A549 (cell line): ENCODE results near the gene TRAF3. TPM values are rescaled to one million over a fixed set of nuclear protein-coding genes. Genes with fewer than 3 reads are reported as not detected.

ENCODE experiments used
- ATAC-seq, 2 experiments: fragments of 200-7000 bp in 1 of 2; fragments of >200 bp in 1 of 2; cut with Nextera tagmentation in 1 of 2; cut with Tn5 transposase in 1 of 2; 3 replicates each; pipeline versions ENCODE4 v1.8.0 to v1.9.1; 2018 to 2020; ENCODE audit warnings: mild to moderate bottlenecking in 1 of 2, moderate library complexity in 1 of 2
- CTCF ChIA-PET: fragments of 300-600 bp; sonication (Branson Sonifier 250); formaldehyde crosslinking; extraction: SDS; loops from one replicate; lab custom pipeline; 2021; ENCODE audit warnings: antibody characterized with exemption, inconsistent platforms; lab: Yijun Ruan, JAX
- POLR2A ChIA-PET: fragments of 350-600 bp; formaldehyde crosslinking; extraction: SDS; loops from one replicate; lab custom pipeline; 2021; ENCODE audit warnings: antibody characterized with exemption, inconsistent platforms; lab: Yijun Ruan, JAX
- DNase-seq, 2 experiments: peaks; one replicate each; pipeline versions ENCODE4 v3.0.0 to v3.0.0-alpha.2; 2011 to 2016; ENCODE audit warnings: low read depth in 1 of 2, low spot score in 1 of 2
- FAIRE-seq: peaks from 2 replicates; lab custom pipeline; 2011; peaks lifted over from hg19 to GRCh38; lab: Jason Lieb, UNC
- H3K27ac ChIP-seq, 2 experiments: fragments of >200 bp; sonication (Bioruptor Twin); formaldehyde crosslinking; 3 replicates each; pipeline ENCODE4 v1.5.1; 2016 to 2017
- H3K4me1 ChIP-seq: fragments of >200 bp; sonication (Bioruptor Twin); formaldehyde crosslinking; 3 replicates; pipeline ENCODE4 v1.6.1; 2016
- H3K4me2 ChIP-seq: fragments of >200 bp; sonication (Bioruptor Twin); formaldehyde crosslinking; 3 replicates; pipeline ENCODE4 v1.6.1; 2016
- H3K4me3 ChIP-seq: fragments of >200 bp; sonication (Bioruptor Twin); formaldehyde crosslinking; 3 replicates; pipeline ENCODE4 v1.5.1; 2016
- H3K9me3 ChIP-seq: fragments of >200 bp; sonication (Bioruptor Twin); formaldehyde crosslinking; 3 replicates; pipeline ENCODE4 v1.6.1; 2016
- CBX2 ChIP-seq: fragments of 200-600 bp; sonication (generic); IDR thresholded peaks from 2 replicates; pipeline ENCODE4 v1.6.1; 2016; ENCODE audit warnings: low read depth, mild to moderate bottlenecking, borderline replicate concordance
- CBX8 ChIP-seq: fragments of 200-600 bp; sonication (generic); IDR thresholded peaks from 2 replicates; pipeline ENCODE4 v1.6.1; 2016
- CEBPB ChIP-seq, 2 experiments: fragments of >200 bp in 1 of 2; sonication (Bioruptor Twin) in 1 of 2; formaldehyde crosslinking in 1 of 2; IDR thresholded peaks; 2 replicates each; pipeline ENCODE4 v1.6.1; 2012 to 2016
- CHD2 ChIP-seq: fragments of 150-350 bp; IDR thresholded peaks from 2 replicates; pipeline ENCODE4 v1.6.1; 2014; ENCODE audit warnings: low read length; ENCODE audit not compliant: partially characterized antibody
- EHF ChIP-seq: fragments of 250-450 bp; sonication (Bioruptor Pico); IDR thresholded peaks from 2 replicates; pipeline ENCODE4 v1.5.0; 2020; ENCODE audit warnings: mild to moderate bottlenecking
- EHMT2 ChIP-seq: fragments of 200-600 bp; sonication (generic); IDR thresholded peaks from 2 replicates; pipeline ENCODE4 v1.6.1; 2016; ENCODE audit warnings: antibody characterized with exemption, low read depth, mild to moderate bottlenecking, moderate library complexity
- EP300 ChIP-seq, 2 experiments: fragments of >200 bp; sonication (Bioruptor Twin); formaldehyde crosslinking; IDR thresholded peaks; 2 replicates in 1 of 2; 3 replicates in 1 of 2; pipeline ENCODE4 v1.6.1; 2016 to 2017
- ESRRA ChIP-seq: fragments of 150-350 bp; IDR thresholded peaks from 2 replicates; pipeline ENCODE4 v1.6.1; 2014; ENCODE audit warnings: mild to moderate bottlenecking, low read length, borderline replicate concordance
- FOSB ChIP-seq: fragments of 250-450 bp; sonication (Bioruptor Pico); IDR thresholded peaks from 2 replicates; pipeline ENCODE4 v1.5.0; 2020; ENCODE audit warnings: mild to moderate bottlenecking, moderate library complexity
- FOXS1 ChIP-seq: fragments of 250-450 bp; sonication (Bioruptor Pico); IDR thresholded peaks from 2 replicates; pipeline ENCODE4 v1.5.0; 2020; ENCODE audit warnings: mild to moderate bottlenecking, moderate library complexity
- HDAC2 ChIP-seq: fragments of 200-600 bp; sonication (generic); IDR thresholded peaks from 2 replicates; pipeline ENCODE4 v1.6.1; 2016
- HES2 ChIP-seq: fragments of >200 bp; sonication (Bioruptor Twin); formaldehyde crosslinking; IDR thresholded peaks from 2 replicates; pipeline ENCODE4 v1.6.1; 2016
- HMGXB4 ChIP-seq: fragments of 250-450 bp; sonication (Bioruptor Pico); IDR thresholded peaks from 2 replicates; pipeline ENCODE4 v1.5.0; 2021; ENCODE audit warnings: mild to moderate bottlenecking, moderate library complexity, borderline replicate concordance
- HOXB13 ChIP-seq: fragments of 250-450 bp; sonication (Bioruptor Pico); IDR thresholded peaks from 2 replicates; pipeline ENCODE4 v1.5.0; 2020; ENCODE audit warnings: low read depth, mild to moderate bottlenecking, moderate library complexity
- HOXB5 ChIP-seq: fragments of 250-450 bp; sonication (Bioruptor Pico); IDR thresholded peaks from 2 replicates; pipeline ENCODE4 v1.5.0; 2020; ENCODE audit warnings: mild to moderate bottlenecking, moderate library complexity
- JUN ChIP-seq, 2 experiments: fragments of >200 bp; sonication (Bioruptor Twin); formaldehyde crosslinking; IDR thresholded peaks; 2 replicates in 1 of 2; 3 replicates in 1 of 2; pipeline ENCODE4 v1.6.1; 2016 to 2017
- JUNB ChIP-seq: fragments of >200 bp; sonication (Bioruptor Twin); formaldehyde crosslinking; IDR thresholded peaks from 2 replicates; pipeline ENCODE4 v1.6.1; 2016
- KDM5A ChIP-seq: fragments of 200-600 bp; sonication (generic); IDR thresholded peaks from 2 replicates; pipeline ENCODE4 v1.6.1; 2016; ENCODE audit warnings: antibody characterized with exemption, mild to moderate bottlenecking
- MAFK ChIP-seq: fragments of 450-650 bp; IDR thresholded peaks from 2 replicates; pipeline ENCODE4 v1.6.1; 2014; ENCODE audit not compliant: partially characterized antibody
- MAZ ChIP-seq: fragments of 150-350 bp; IDR thresholded peaks from 2 replicates; pipeline ENCODE4 v1.6.1; 2014; ENCODE audit warnings: antibody characterized with exemption, low read depth, low read length, borderline replicate concordance
- NPAS2 ChIP-seq: fragments of 250-450 bp; sonication (Bioruptor Pico); IDR thresholded peaks from 2 replicates; pipeline ENCODE4 v1.8.0; 2022; ENCODE audit warnings: mild to moderate bottlenecking, moderate library complexity, borderline replicate concordance
- PHF8 ChIP-seq: fragments of 200-600 bp; sonication (generic); IDR thresholded peaks from 2 replicates; pipeline ENCODE4 v1.6.1; 2016; ENCODE audit warnings: low read depth, mild to moderate bottlenecking, antibody characterized with exemption, moderate library complexity, borderline replicate concordance
- RAD21 ChIP-seq, 2 experiments: fragments of >200 bp in 1 of 2; sonication (Bioruptor Twin) in 1 of 2; formaldehyde crosslinking in 1 of 2; IDR thresholded peaks in 1 of 2; conservative IDR thresholded peaks in 1 of 2; 2 replicates in 1 of 2; 3 replicates in 1 of 2; pipeline ENCODE4 v1.6.1; 2012 to 2018; ENCODE audit warnings: inconsistent platforms in 1 of 2
- TP53 ChIP-seq: fragments of 250-450 bp; sonication (Bioruptor Pico); IDR thresholded peaks from 2 replicates; pipeline ENCODE4 v1.5.0; 2021; ENCODE audit warnings: mild to moderate bottlenecking, moderate library complexity
- ZC3H11A ChIP-seq: fragments of 450-650 bp; IDR thresholded peaks from 2 replicates; pipeline ENCODE4 v1.6.1; 2014; ENCODE audit warnings: antibody characterized with exemption, mild to moderate bottlenecking
- ZNF302 ChIP-seq: fragments of 250-450 bp; sonication (Bioruptor Pico); IDR thresholded peaks from 2 replicates; pipeline ENCODE4 v1.9.0; 2021; ENCODE audit warnings: inconsistent platforms, mild to moderate bottlenecking, moderate library complexity
- ZSCAN20 ChIP-seq: fragments of 250-450 bp; sonication (Bioruptor Pico); IDR thresholded peaks from 2 replicates; pipeline ENCODE4 v1.8.0; 2022; ENCODE audit warnings: mild to moderate bottlenecking, moderate library complexity
- WGBS: methylation state at CpG from one replicate; pipeline ENCODE4 v1.1.6; 2017; ENCODE audit errors: missing lambda C conversion rate; 5-methylcytosine and 5-hydroxymethylcytosine counted together
- polyA plus RNA-seq, 4 experiments: library from polyadenylated mRNA; depleted of rRNA in 3 of 4; stranded (reverse); fragments of >200 nt; fragmentation: RNase III in 1 of 4; extraction: RNeasy Plus Mini Kit Qiagen cat#74134 plus additional on column Dnase treatment in 1 of 4; gene quantifications; 2 replicates in 3 of 4; 3 replicates in 1 of 4; pipeline ENCODE4 v1.2.3, GENCODE V29; 2011 to 2017

The TRAF3 gene
- polyA plus RNA-seq, 2 of the 4 experiments (the other 2 are of a cell fraction), result 20.2 to 25.5 TPM

DNA sequence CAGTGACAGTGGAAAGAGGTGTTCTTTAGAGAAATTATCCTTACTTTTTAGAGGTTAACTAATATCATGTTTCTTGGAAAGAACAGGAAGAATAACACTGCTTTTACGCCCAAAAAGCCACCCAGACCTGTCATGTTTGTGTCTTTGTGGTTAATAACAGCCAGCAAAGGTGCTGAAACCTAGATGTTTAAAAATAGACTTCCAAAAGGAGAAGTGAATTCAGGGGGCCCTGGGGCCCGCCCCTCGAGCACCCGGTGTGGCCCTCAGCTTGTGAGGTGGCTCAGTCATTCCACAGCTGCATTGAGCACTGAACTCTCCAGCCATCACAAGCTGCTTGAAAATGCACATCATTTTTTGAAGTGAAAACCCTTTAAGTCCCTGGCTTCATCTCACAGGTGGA lies 124.4 kb downstream of the TRAF3 start:
- CTCF ChIA-PET, result no interaction called here
- no peaks in the 10 kb centered on the region for H3K9me3 ChIP-seq
- H3K4me2 ChIP-seq, result no peak overlapping the region
- no peak for FAIRE-seq
- TF ChIP-seq ESRRA (no peak), HOXB5 (CRISPR knock-in tag) (no peak), MAZ (no peak), JUN (IDR thresholded peaks at IDR 0.05) (no peak), EP300 (IDR thresholded peaks at IDR 0.05) (no peak), PHF8 (no peak), RAD21 (conservative IDR thresholded peaks at IDR 0.05 in 1 of 2, IDR thresholded peaks at IDR 0.05 in 1 of 2) (no peak)
- no peak for DNase-seq
- no peak for ATAC-seq
- POLR2A ChIA-PET, result no interaction called here
- no peak overlapping the region for H3K4me3 ChIP-seq
- no peaks in the 10 kb centered on the region for H3K4me1 ChIP-seq
- no peak overlapping the region for H3K27ac ChIP-seq
- 86% methylated on average over 4 of the region's 4 CpGs for WGBS

DNA sequence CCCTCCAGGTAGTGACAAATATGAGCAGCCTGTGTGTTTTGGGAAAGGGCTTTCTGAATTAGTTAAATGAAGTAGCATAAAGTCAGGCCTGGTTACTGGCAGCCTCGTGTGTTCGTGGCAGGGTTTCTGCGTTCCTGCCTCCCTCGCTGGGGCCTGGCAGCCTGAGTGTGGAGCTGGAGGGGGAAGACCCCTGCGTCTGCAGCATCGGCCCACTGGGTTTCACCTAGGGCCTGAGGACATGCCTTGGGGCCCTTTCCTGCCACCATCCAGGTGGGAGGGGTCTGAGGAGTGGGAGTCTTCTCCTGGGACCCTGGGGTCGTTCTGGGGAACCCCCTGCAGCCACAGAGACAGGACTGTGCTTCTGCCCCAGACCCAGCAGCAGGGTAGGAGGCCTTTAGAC lies 124.8 kb downstream of the TRAF3 start:
- H3K27ac ChIP-seq, result no peak overlapping the region
- no peak for TF ChIP-seq FOSB (CRISPR knock-in tag)
- no peak for TF ChIP-seq MAFK
- no peak for TF ChIP-seq CHD2
- no peak for TF ChIP-seq JUNB
- TF ChIP-seq RAD21 (conservative IDR thresholded peaks at IDR 0.05 in 1 of 2, IDR thresholded peaks at IDR 0.05 in 1 of 2), result no peak
- no peak for TF ChIP-seq EHMT2
- no peak for TF ChIP-seq KDM5A
- TF ChIP-seq FOXS1 (CRISPR knock-in tag), result no peak
- no peak for TF ChIP-seq ZC3H11A
- TF ChIP-seq ZSCAN20 (CRISPR knock-in tag), result no peak
- TF ChIP-seq CBX8, result no peak
- 85% methylated on average over 6 of the region's 7 CpGs for WGBS
- DNase-seq (no peak), ATAC-seq (no peak), FAIRE-seq (no peak)
- POLR2A ChIA-PET, result no interaction called here
- CTCF ChIA-PET, result interaction anchor here (1.3 kb wide), 1 partner anchor 208 kb away, joined by 4 read pairs; no protein-coding TSS in a partner anchor
- H3K4me1 ChIP-seq, result no peaks in the 10 kb centered on the region
- no peaks in the 10 kb centered on the region for H3K9me3 ChIP-seq
- H3K4me2 ChIP-seq, result no peak overlapping the region
- H3K4me3 ChIP-seq, result no peak overlapping the region

- H3K4me3 ChIP-seq, result no peak overlapping the region
- WGBS, result 87% methylated on average over 12 of the region's 12 CpGs
- no peak for TF ChIP-seq CBX8
- no peak for TF ChIP-seq PHF8
- no peak for TF ChIP-seq CEBPB (IDR thresholded peaks at IDR 0.05)
- no peak for TF ChIP-seq MAZ
- no peak for TF ChIP-seq HDAC2
- ATAC-seq, result no peak
- no peak overlapping the region for H3K27ac ChIP-seq
- FAIRE-seq, result no peak
- no peak for DNase-seq
- ChIA-PET CTCF (interaction anchor here (0.7 to 1.5 kb wide), 4 partner anchors 11 to 209 kb away, joined by 3 to 5 read pairs (median 4); no protein-coding TSS in a partner anchor), POLR2A (no interaction called here)
- H3K9me3 ChIP-seq, result no peaks in the 10 kb centered on the region
- H3K4me1 ChIP-seq, result no peaks in the 10 kb centered on the region
- no peak overlapping the region for H3K4me2 ChIP-seq
Measured at GRCh38 chr14:102902523-102903247, 125.4 kb downstream of the TRAF3 start.

DNA sequence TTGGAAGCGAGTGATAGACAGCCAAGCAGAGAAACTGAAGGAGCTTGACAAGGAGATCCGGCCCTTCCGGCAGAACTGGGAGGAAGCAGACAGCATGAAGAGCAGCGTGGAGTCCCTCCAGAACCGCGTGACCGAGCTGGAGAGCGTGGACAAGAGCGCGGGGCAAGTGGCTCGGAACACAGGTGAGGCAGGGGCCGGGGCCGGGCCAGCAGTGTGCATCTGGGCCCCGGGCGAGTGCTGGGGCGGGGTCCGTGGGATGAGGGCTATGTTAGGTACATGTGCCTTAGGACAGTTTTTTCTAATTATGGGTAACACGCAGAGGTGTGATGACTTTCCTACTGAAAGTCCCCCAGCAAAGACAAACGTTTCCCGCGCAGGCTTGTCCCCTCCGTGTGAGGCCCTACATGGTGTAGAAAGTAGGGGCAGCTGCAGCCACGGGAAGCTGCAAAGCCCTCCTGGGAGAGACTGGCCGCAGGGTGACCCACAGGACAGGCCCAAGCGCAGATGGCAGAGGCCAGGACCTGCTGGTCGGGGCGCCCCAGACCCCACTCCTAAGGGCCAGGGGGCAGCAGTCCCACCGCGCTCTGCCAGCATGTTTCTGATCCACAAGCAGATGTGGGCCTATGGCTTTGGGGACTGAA lies 126.1 kb downstream of the TRAF3 start:
- no peak overlapping the region for H3K4me2 ChIP-seq
- POLR2A ChIA-PET, result no interaction called here
- no peaks in the 10 kb centered on the region for H3K9me3 ChIP-seq
- no peak overlapping the region for H3K27ac ChIP-seq
- H3K4me1 ChIP-seq, result no peaks in the 10 kb centered on the region
- ATAC-seq (no peak), DNase-seq (no peak), FAIRE-seq (no peak)
- CTCF ChIA-PET, result interaction anchor here (0.6 to 1.5 kb wide), 6 partner anchors 10 to 209 kb away, joined by 3 to 5 read pairs (median 3); no protein-coding TSS in a partner anchor
- no peak overlapping the region for H3K4me3 ChIP-seq
- 94% methylated on average over 29 of the region's 29 CpGs for WGBS
- TF ChIP-seq HOXB13 (CRISPR knock-in tag) (no peak), EHMT2 (no peak), ZNF302 (CRISPR knock-in tag) (no peak), ZSCAN20 (CRISPR knock-in tag) (no peak), ESRRA (no peak), NPAS2 (CRISPR knock-in tag) (no peak), CBX2 (no peak), EP300 (IDR thresholded peaks at IDR 0.05) (no peak), HMGXB4 (CRISPR knock-in tag) (no peak), HDAC2 (no peak), TP53 (CRISPR knock-in tag) (no peak), EHF (CRISPR knock-in tag) (no peak), HES2 (no peak)
